SH-SY5Y (cell line): ENCODE measurements around the gene WDR81.

ENCODE experiments used
- GATA2 ChIP-seq: IDR thresholded peaks from 2 replicates; pipeline ENCODE4 v1.6.1; 2011; ENCODE audit warnings: mild to moderate bottlenecking, low read depth, low read length
- GATA3 ChIP-seq: IDR thresholded peaks from 2 replicates; pipeline ENCODE4 v1.6.1; 2011; ENCODE audit warnings: low read depth, mild to moderate bottlenecking, low read length, moderate library complexity

GRCh38 chr17:1779571-1780131 is 55.1 kb downstream of the WDR81 start:
- TF ChIP-seq GATA2 (no peak), GATA3 (no peak)
